Calu3 (cell line): Measurements from ENCODE around the gene CD36. TPM values are rescaled to one million over a fixed set of nuclear protein-coding genes. Genes with fewer than 3 reads are reported as not detected.

ENCODE experiments used
- total RNA-seq: library from RNA; stranded (reverse); gene quantifications from 2 replicates; pipeline ENCODE4 v1.2.3, GENCODE V29; 2022

Gene CD36
- total RNA-seq, 1 experiment from 2014 or later: not detected

Other genes with a start within 250 kb of the CD36 start
- gene GNAT3, start 126.6 kb upstream of the CD36 start, total RNA-seq: not detected in 2 replicates